ENCODE results near the gene ZNF140. TPM values are rescaled to one million over a fixed set of nuclear protein-coding genes. Genes with fewer than 3 reads are reported as not detected.

Gene ZNF140
- total RNA-seq, 1 donor from 2014 or later: 6.1 TPM

- DNase-seq (no peak), ATAC-seq (ENCODE audit: poor library complexity) (no peak)
- intact Hi-C loops (cut with DNase I): loop anchor here (5.0 kb wide), 1 partner anchor 42 kb away; the partner anchor contains the start of gene ZNF140
Observed at GRCh38 chr12:133124674-133125073, 44.0 kb downstream of the ZNF140 start.

- DNase-seq: no peak
- ATAC-seq (ENCODE audit: poor library complexity): peak; percentile 26
- intact Hi-C loops (cut with DNase I): no loop called here
Observed at GRCh38 chr12:133129368-133130037, 48.8 kb downstream of the ZNF140 start.

- intact Hi-C loops (cut with DNase I): no loop called here
- DNase-seq: peak; percentile 98
- ATAC-seq (ENCODE audit: poor library complexity): peak; percentile 98
Observed at GRCh38 chr12:133130038-133130807, 49.5 kb downstream of the ZNF140 start, which contains the start of the genes ZNF10 and ZNF891. Gene ZNF10 (plus strand): TSS chr12:133130627. CDS start chr12:133144493, 13,866 bp downstream. Gene ZNF891 (minus strand): TSS chr12:133130274. CDS start chr12:133121918, 8,356 bp downstream.

GRCh38 chr12:133130808-133131128 is 50.0 kb downstream of the ZNF140 start:
- peak; percentile 50 for DNase-seq
- ATAC-seq (ENCODE audit: poor library complexity): peak; percentile 24
- intact Hi-C loops (cut with DNase I): no loop called here

GRCh38 chr12:133135747-133136146 is 55.0 kb downstream of the ZNF140 start:
- ATAC-seq (ENCODE audit: poor library complexity): no peak
- DNase-seq: no peak
- intact Hi-C loops (cut with DNase I): no loop called here

GRCh38 chr12:133145981-133146380 is 65.3 kb downstream of the ZNF140 start:
- intact Hi-C loops (cut with DNase I): no loop called here
- DNase-seq (no peak), ATAC-seq (ENCODE audit: poor library complexity) (no peak)

- ATAC-seq (ENCODE audit: poor library complexity): no peak
- intact Hi-C loops (cut with DNase I): no loop called here
- DNase-seq: no peak
Observed at GRCh38 chr12:133156125-133156690, 75.5 kb downstream of the ZNF140 start.

Other genes with a start within 250 kb of the ZNF140 start
- gene CHFR, start 193.3 kb upstream of the ZNF140 start, total RNA-seq: 10.5 TPM
- gene ZNF605, start 124.6 kb upstream of the ZNF140 start, total RNA-seq: 11.1 TPM
- 2.6 TPM for gene ZNF26, start 94.6 kb upstream of the ZNF140 start, total RNA-seq
- gene ZNF84, start 43.4 kb upstream of the ZNF140 start, total RNA-seq: 16.9 TPM
- 1.0 TPM for gene ZNF891, start 49.4 kb downstream of the ZNF140 start, total RNA-seq
- 5.2 TPM for gene ZNF10, start 49.7 kb downstream of the ZNF140 start, total RNA-seq
- 7.6 TPM for gene ZNF268, start 100.6 kb downstream of the ZNF140 start, total RNA-seq
- not detected for gene ANHX, start 155.0 kb downstream of the ZNF140 start, total RNA-seq

Measured in Right ventricle myocardium superior (tissue), 1 donor.